Natural killer cell (primary cell): ENCODE data around the gene PDCD4. TPM values are rescaled to one million over a fixed set of nuclear protein-coding genes. Genes with fewer than 3 reads are reported as not detected.

Experiments
- ATAC-seq, 3 donors: fragments of 150-1000 bp in 2 of 3; fragments of 200-7000 bp in 1 of 3; cut with Tn5 transposase; 1 replicate in 1 of 3; 2 replicates in 2 of 3; pipeline ENCODE4 v1.10.0; 2021; ENCODE audit warnings: mild to moderate bottlenecking in 2 of 3, moderate library complexity in 2 of 3
- DNase-seq, 2 donors: peaks; one replicate each; pipeline versions ENCODE4 v3.0.0 to v3.0.0-alpha.2; 2013 to 2021; ENCODE audit warnings: mixed read lengths in 1 of 2
- H3K27ac ChIP-seq: one replicate; pipeline ENCODE4 v1.5.1; 2013; ENCODE audit warnings: mild to moderate bottlenecking, low read length
- H3K27me3 ChIP-seq: one replicate; pipeline ENCODE4 v1.6.1; 2013; ENCODE audit warnings: low read length; ENCODE audit not compliant: control insufficient read depth, insufficient read depth
- H3K36me3 ChIP-seq: one replicate; pipeline ENCODE4 v1.6.1; 2013; ENCODE audit warnings: low read length; ENCODE audit not compliant: control insufficient read depth, insufficient read depth
- H3K4me1 ChIP-seq: one replicate; pipeline ENCODE4 v1.6.1; 2013; ENCODE audit warnings: low read length; ENCODE audit not compliant: control insufficient read depth, insufficient read depth
- H3K4me3 ChIP-seq: one replicate; pipeline ENCODE4 v1.5.1; 2013; ENCODE audit warnings: low read length
- H3K9me3 ChIP-seq: one replicate; pipeline ENCODE4 v1.6.1; 2013; ENCODE audit warnings: low read length; ENCODE audit not compliant: control insufficient read depth, insufficient read depth
- H3K27ac Mint-ChIP-seq, 2 donors: one replicate each; pipeline ENCODE4 v1.8.0; 2022; ENCODE audit warnings: mild to moderate bottlenecking in 2 of 2, mixed read lengths in 2 of 2, moderate library complexity in 1 of 2
- H3K27me3 Mint-ChIP-seq, 2 donors: one replicate each; pipeline ENCODE4 v1.8.0; 2022; ENCODE audit warnings: low read depth in 2 of 2, mixed read lengths in 2 of 2
- H3K36me3 Mint-ChIP-seq: one replicate; pipeline ENCODE4 v1.8.0; 2022; ENCODE audit warnings: mixed read lengths
- H3K4me1 Mint-ChIP-seq, 2 donors: one replicate each; pipeline ENCODE4 v1.8.0; 2022; ENCODE audit warnings: mixed read lengths in 2 of 2
- H3K4me3 Mint-ChIP-seq: one replicate; pipeline ENCODE4 v1.8.0; 2022; ENCODE audit warnings: mild to moderate bottlenecking, moderate library complexity, mixed read lengths
- H3K9me3 Mint-ChIP-seq, 2 donors: one replicate each; pipeline ENCODE4 v1.8.0; 2022; ENCODE audit warnings: mixed read lengths in 2 of 2
- WGBS: methylation state at CpG from one replicate; pipeline ENCODE4 v1.1.7; 2013; ENCODE audit warnings: missing lambda C conversion rate; ENCODE audit not compliant: insufficient coverage; 5-methylcytosine and 5-hydroxymethylcytosine counted together
- intact Hi-C: fragments of 100-400 bp; cut with micrococcal nuclease; formaldehyde crosslinking; loops from one replicate; pipeline ENCODE4 v1.14.2; 2022
- total RNA-seq, 4 donors: library from RNA; stranded (reverse); fragments of 120-200 nt in 1 of 4; gene quantifications; one replicate each; pipeline versions ENCODE4 v1.2.3 to v1.2.4, GENCODE V29; 2013 to 2022
- TF ChIP-seq, protein P1 (sequence below): fragments of 200-600 bp; IDR thresholded peaks from one replicate; pipeline ENCODE4 v1.8.0; 2022; ENCODE audit warnings: antibody characterized with exemption

PDCD4 gene
- total RNA-seq, 3 donors from 2014 or later (not counting 1 experiment from before 2014, with no cell fraction given): 199 to 241 (median 222) TPM

DNA sequence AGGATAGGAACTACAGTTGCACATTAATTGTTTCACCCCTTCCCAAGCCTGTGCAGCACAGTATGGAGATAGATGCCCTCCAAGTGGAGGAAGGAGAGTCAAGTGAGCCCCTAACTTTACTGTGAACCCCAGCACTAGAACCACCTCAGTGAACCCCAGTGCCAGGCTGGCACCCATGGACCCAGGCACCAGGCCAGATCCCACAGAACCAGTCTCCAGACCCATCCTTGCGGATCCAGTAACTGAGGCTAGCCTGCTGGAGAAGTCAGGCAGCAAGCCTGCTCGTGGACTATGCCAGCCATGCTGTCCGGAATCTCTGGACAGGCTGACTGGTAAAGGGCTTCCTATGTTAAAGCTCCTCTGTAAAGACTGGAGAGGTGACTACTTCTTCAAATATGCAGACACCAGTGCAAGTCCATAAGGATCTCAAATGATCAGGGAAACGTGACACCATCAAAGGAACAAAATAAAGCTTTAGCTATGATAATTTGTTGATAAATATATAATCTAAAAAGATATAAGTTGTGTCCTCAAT is 75.4 kb downstream of the PDCD4 start:
- intact Hi-C loops: no loop called here

More for the DNA sequence above, 75.4 kb downstream of the PDCD4 start:
- DNase-seq (no peak), ATAC-seq (no peak)
- Mint-ChIP-seq H3K36me3 (peaks cover 7% of the 10 kb centered on the region), H3K4me1 (peaks cover 54 to 76% of the 10 kb centered on the region in 2 donors), H3K27ac (peak overlapping the region in 1 of 2 donors; percentile 12), H3K27me3 (no peaks in the 10 kb centered on the region), H3K9me3 (peaks cover 0 to 4% of the 10 kb centered on the region in 2 donors), H3K4me3 (no peak overlapping the region)
- Histone ChIP-seq H3K4me1 (peaks cover 3% of the 10 kb centered on the region), H3K27ac (no peak overlapping the region), H3K36me3 (peaks cover 5% of the 10 kb centered on the region), H3K4me3 (no peak overlapping the region), H3K27me3 (no peaks in the 10 kb centered on the region), H3K9me3 (no peaks in the 10 kb centered on the region)
- TF ChIP-seq, protein P1, sequence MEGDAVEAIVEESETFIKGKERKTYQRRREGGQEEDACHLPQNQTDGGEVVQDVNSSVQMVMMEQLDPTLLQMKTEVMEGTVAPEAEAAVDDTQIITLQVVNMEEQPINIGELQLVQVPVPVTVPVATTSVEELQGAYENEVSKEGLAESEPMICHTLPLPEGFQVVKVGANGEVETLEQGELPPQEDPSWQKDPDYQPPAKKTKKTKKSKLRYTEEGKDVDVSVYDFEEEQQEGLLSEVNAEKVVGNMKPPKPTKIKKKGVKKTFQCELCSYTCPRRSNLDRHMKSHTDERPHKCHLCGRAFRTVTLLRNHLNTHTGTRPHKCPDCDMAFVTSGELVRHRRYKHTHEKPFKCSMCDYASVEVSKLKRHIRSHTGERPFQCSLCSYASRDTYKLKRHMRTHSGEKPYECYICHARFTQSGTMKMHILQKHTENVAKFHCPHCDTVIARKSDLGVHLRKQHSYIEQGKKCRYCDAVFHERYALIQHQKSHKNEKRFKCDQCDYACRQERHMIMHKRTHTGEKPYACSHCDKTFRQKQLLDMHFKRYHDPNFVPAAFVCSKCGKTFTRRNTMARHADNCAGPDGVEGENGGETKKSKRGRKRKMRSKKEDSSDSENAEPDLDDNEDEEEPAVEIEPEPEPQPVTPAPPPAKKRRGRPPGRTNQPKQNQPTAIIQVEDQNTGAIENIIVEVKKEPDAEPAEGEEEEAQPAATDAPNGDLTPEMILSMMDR: no peak
- 63% methylated on average over 3 of the region's 4 CpGs for WGBS

Other genes with a start within 250 kb of the PDCD4 start
- gene RBM20, start 227.6 kb upstream of the PDCD4 start, total RNA-seq: under 1 TPM in 1 of 3 donors, not detected in 2; 0.35 TPM
- 10 to 100 TPM; 27.2 to 58.6 (median 27.7) TPM for gene BBIP1, start 47.3 kb downstream of the PDCD4 start, total RNA-seq
- 10 to 100 TPM; 81.8 to 87.6 (median 85.7) TPM for gene SHOC2, start 47.7 kb downstream of the PDCD4 start, total RNA-seq
- under 1 TPM in 2 of 3 donors, not detected in 1; 0.07 to 0.28 TPM for gene ADRA2A, start 205.1 kb downstream of the PDCD4 start, total RNA-seq